ENCODE data around the gene UNC79. TPM values are rescaled to one million over a fixed set of nuclear protein-coding genes. Genes with fewer than 3 reads are reported as not detected.
"Not testable (repeated sequence)": the region's sequence is repeated elsewhere in the genome, so short reads cannot be mapped to it uniquely, and the experiment has no call there.

Gene UNC79
- total and polyA plus RNA-seq, 2 donors from 2014 or later: 0.56 to 0.79 TPM

- TF ChIP-seq, protein P1, sequence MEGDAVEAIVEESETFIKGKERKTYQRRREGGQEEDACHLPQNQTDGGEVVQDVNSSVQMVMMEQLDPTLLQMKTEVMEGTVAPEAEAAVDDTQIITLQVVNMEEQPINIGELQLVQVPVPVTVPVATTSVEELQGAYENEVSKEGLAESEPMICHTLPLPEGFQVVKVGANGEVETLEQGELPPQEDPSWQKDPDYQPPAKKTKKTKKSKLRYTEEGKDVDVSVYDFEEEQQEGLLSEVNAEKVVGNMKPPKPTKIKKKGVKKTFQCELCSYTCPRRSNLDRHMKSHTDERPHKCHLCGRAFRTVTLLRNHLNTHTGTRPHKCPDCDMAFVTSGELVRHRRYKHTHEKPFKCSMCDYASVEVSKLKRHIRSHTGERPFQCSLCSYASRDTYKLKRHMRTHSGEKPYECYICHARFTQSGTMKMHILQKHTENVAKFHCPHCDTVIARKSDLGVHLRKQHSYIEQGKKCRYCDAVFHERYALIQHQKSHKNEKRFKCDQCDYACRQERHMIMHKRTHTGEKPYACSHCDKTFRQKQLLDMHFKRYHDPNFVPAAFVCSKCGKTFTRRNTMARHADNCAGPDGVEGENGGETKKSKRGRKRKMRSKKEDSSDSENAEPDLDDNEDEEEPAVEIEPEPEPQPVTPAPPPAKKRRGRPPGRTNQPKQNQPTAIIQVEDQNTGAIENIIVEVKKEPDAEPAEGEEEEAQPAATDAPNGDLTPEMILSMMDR (IDR thresholded peaks at IDR 0.05; ENCODE audit: borderline replicate concordance, extremely low read depth, insufficient read depth): no peak
- DNase-seq (no peak), FAIRE-seq (no peak)
- Histone ChIP-seq H3K4me1 (ENCODE audit: control insufficient read depth in 2 of 3, insufficient read depth in 2 of 3, low read depth in 1 of 3, low read length in 3 of 3) (no peaks in the 10 kb centered on the region), H3K4me3 (ENCODE audit: low read length in 3 of 3) (no peak overlapping the region), H3K36me3 (ENCODE audit: control insufficient read depth in 2 of 3, insufficient read depth in 3 of 3, low read length in 3 of 3) (no peaks in the 10 kb centered on the region), H3K9ac (ENCODE audit: low read length in 3 of 3) (no peak overlapping the region), H3K27me3 (ENCODE audit: control insufficient read depth, insufficient read depth, low read length) (no peaks in the 10 kb centered on the region), H3K27ac (ENCODE audit: low read depth in 2 of 2, low read length in 2 of 2) (no peak overlapping the region), H3K9me3 (ENCODE audit: control insufficient read depth in 2 of 3, insufficient read depth in 1 of 3, low read length in 3 of 3) (no peaks in the 10 kb centered on the region)
- intact Hi-C loops (cut with DNase I): no loop called here
These were observed 33.5 kb downstream of the UNC79 start for GRCh38 chr14:93464271-93464670.

DNA sequence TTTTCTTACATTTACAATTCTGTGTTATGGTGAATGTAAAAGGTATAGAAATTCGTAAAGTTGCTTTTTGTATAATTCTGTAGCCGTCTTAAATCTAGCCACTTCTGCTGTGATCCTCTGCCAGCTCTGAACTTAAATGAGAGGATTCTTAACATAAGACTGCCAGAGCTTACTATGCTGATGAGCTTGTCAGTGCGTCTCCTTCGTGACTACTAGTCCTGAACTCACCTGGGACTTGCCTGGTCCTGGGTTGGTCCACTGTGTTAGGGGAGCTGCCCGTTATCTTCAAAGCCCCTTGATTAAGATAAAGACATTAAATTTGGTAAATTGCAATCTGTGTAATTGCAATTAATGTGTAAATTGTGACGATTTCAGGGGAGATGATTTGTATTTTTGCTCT lies 44.7 kb downstream of the UNC79 start:
- intact Hi-C loops (cut with DNase I): no loop called here
- FAIRE-seq: no peak
- H3K27me3 ChIP-seq (ENCODE audit: control insufficient read depth, insufficient read depth, low read length): no peaks in the 10 kb centered on the region

DNA sequence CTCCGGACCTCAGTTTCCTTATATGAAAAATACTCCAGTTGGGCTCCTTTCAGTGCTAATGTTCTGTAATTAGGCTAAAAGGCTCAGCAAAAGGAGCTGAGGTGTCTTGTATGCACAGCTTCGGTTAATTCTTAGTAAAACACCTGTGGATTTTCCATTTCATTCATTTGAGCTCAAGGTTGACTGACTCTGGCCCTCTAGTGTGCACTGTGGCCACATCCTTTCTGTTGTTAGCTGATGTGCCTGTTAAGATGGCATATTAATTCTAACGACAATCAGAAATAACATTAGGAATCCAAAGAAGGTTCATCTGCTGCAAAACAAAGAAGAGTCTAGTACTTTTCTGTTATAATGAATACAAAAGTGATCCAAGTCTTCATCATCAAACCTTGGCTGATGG lies 45.6 kb downstream of the UNC79 start:
- intact Hi-C loops (cut with DNase I): no loop called here

More for the DNA sequence above, 44.7 kb downstream of the UNC79 start:
- TF ChIP-seq, protein P1 (IDR thresholded peaks at IDR 0.05; ENCODE audit: borderline replicate concordance, extremely low read depth, insufficient read depth): no peak
- H3K4me3 ChIP-seq (ENCODE audit: low read length in 3 of 3): no peak overlapping the region
- no peaks in the 10 kb centered on the region for H3K4me1 ChIP-seq (ENCODE audit: control insufficient read depth in 2 of 3, insufficient read depth in 2 of 3, low read depth in 1 of 3, low read length in 3 of 3)
- no peaks in the 10 kb centered on the region for H3K9me3 ChIP-seq (ENCODE audit: control insufficient read depth in 2 of 3, insufficient read depth in 1 of 3, low read length in 3 of 3)
- no peaks in the 10 kb centered on the region for H3K36me3 ChIP-seq (ENCODE audit: control insufficient read depth in 2 of 3, insufficient read depth in 3 of 3, low read length in 3 of 3)
- no peak overlapping the region for H3K27ac ChIP-seq (ENCODE audit: low read depth in 2 of 2, low read length in 2 of 2)
- DNase-seq: no peak
- no peak overlapping the region for H3K9ac ChIP-seq (ENCODE audit: low read length in 3 of 3)

GRCh38 chr14:93479074-93479473 lies 48.3 kb downstream of the UNC79 start:
- H3K27ac ChIP-seq (ENCODE audit: low read depth in 2 of 2, low read length in 2 of 2); intact Hi-C loops (cut with DNase I); H3K9me3 ChIP-seq (ENCODE audit: control insufficient read depth in 2 of 3, insufficient read depth in 1 of 3, low read length in 3 of 3); H3K27me3 ChIP-seq (ENCODE audit: control insufficient read depth, insufficient read depth, low read length); H3K4me1 ChIP-seq (ENCODE audit: control insufficient read depth in 2 of 3, insufficient read depth in 2 of 3, low read depth in 1 of 3, low read length in 3 of 3); FAIRE-seq; H3K9ac ChIP-seq (ENCODE audit: low read length in 3 of 3); DNase-seq; H3K36me3 ChIP-seq (ENCODE audit: control insufficient read depth in 2 of 3, insufficient read depth in 3 of 3, low read length in 3 of 3); H3K4me3 ChIP-seq (ENCODE audit: low read length in 3 of 3): not testable (repeated sequence)

More for the DNA sequence above, 45.6 kb downstream of the UNC79 start:
- Histone ChIP-seq H3K36me3 (ENCODE audit: control insufficient read depth in 2 of 3, insufficient read depth in 3 of 3, low read length in 3 of 3) (no peaks in the 10 kb centered on the region), H3K27me3 (ENCODE audit: control insufficient read depth, insufficient read depth, low read length) (no peaks in the 10 kb centered on the region), H3K9ac (ENCODE audit: low read length in 3 of 3) (no peak overlapping the region), H3K4me3 (ENCODE audit: low read length in 3 of 3) (no peak overlapping the region), H3K9me3 (ENCODE audit: control insufficient read depth in 2 of 3, insufficient read depth in 1 of 3, low read length in 3 of 3) (no peaks in the 10 kb centered on the region), H3K27ac (ENCODE audit: low read depth in 2 of 2, low read length in 2 of 2) (no peak overlapping the region), H3K4me1 (ENCODE audit: control insufficient read depth in 2 of 3, insufficient read depth in 2 of 3, low read depth in 1 of 3, low read length in 3 of 3) (no peaks in the 10 kb centered on the region)
- FAIRE-seq (no peak), DNase-seq (no peak)
- TF ChIP-seq, protein P1 (IDR thresholded peaks at IDR 0.05; ENCODE audit: borderline replicate concordance, extremely low read depth, insufficient read depth): no peak
